Mucosa of descending colon (tissue), 3 donors: ENCODE data around the gene SMKR1. TPM values are rescaled to one million over a fixed set of nuclear protein-coding genes. Genes with fewer than 3 reads are reported as not detected.

Experiments used
- ATAC-seq: fragments of 200-7000 bp; cut with Tn5 transposase; one replicate; pipeline ENCODE4 v1.9.1; 2020; ENCODE audit warnings: mild to moderate bottlenecking, moderate library complexity
- DNase-seq, 3 donors: peaks; one replicate each; pipeline ENCODE4 v3.0.0-alpha.2; 2020
- H3K36me3 ChIP-seq: fragments of 200-600 bp; one replicate; pipeline ENCODE4 v1.8.0; 2021; ENCODE audit warnings: low read depth, mild to moderate bottlenecking
- H3K4me1 ChIP-seq: fragments of 200-600 bp; one replicate; pipeline ENCODE4 v1.8.0; 2021; ENCODE audit warnings: low read depth, mild to moderate bottlenecking
- H3K4me3 ChIP-seq: fragments of 200-600 bp; one replicate; pipeline ENCODE4 v1.8.0; 2021; ENCODE audit warnings: mild to moderate bottlenecking
- H3K9me3 ChIP-seq: fragments of 200-600 bp; one replicate; pipeline ENCODE4 v1.8.0; 2021; ENCODE audit warnings: mild to moderate bottlenecking
- CTCF ChIP-seq: fragments of 200-600 bp; IDR thresholded peaks from one replicate; pipeline ENCODE4 v1.8.0; 2022; ENCODE audit warnings: antibody characterized with exemption, mild to moderate bottlenecking
- intact Hi-C, 2 donors: fragments of 100-400 bp; cut with DNase I in 1 of 2; cut with micrococcal nuclease in 1 of 2; formaldehyde crosslinking; loops; one replicate each; pipeline versions ENCODE4 v1.11.0 to v1.11.1; 2022; cut with DNase I, micrococcal nuclease
- total RNA-seq, 3 donors: library from RNA; stranded (reverse); fragmentation: NEBNext Ultra II Directional in 2 of 3; extraction: Animal tissue kit (Norgen Biotek cat#: 25700) in 2 of 3; gene quantifications; one replicate each; pipeline versions ENCODE4 v1.2.1 to v1.2.4, GENCODE V29; 2021 to 2023
- donor health status: DM: no; HTN: no; CAD: no; lungs with moderate emphysema.
- donor health status: DM: no; HTN: no; CAD: no.
- donor health status: DM: no; HTN: yes; CAD: no.

Gene SMKR1
- total RNA-seq, 3 donors from 2014 or later, result not detected

- peak; percentile 71 for ATAC-seq
- Histone ChIP-seq H3K36me3 (no peaks in the 10 kb centered on the region), H3K4me3 (no peak overlapping the region), H3K4me1 (no peaks in the 10 kb centered on the region), H3K9me3 (no peaks in the 10 kb centered on the region)
- DNase-seq, result no peak
- intact Hi-C loops, result no loop called here
- TF ChIP-seq CTCF, result no peak
Observed at GRCh38 chr7:129457101-129457500, 45.2 kb upstream of the SMKR1 start.

GRCh38 chr7:129458171-129458570 lies 44.2 kb upstream of the SMKR1 start:
- ATAC-seq (no peak), DNase-seq (no peak)
- Histone ChIP-seq H3K9me3 (no peaks in the 10 kb centered on the region), H3K4me3 (no peak overlapping the region), H3K4me1 (no peaks in the 10 kb centered on the region), H3K36me3 (no peaks in the 10 kb centered on the region)
- intact Hi-C loops, result no loop called here
- TF ChIP-seq CTCF, result no peak

- no peak for TF ChIP-seq CTCF
- Histone ChIP-seq H3K4me1 (no peaks in the 10 kb centered on the region), H3K9me3 (no peaks in the 10 kb centered on the region), H3K36me3 (no peaks in the 10 kb centered on the region), H3K4me3 (no peak overlapping the region)
- intact Hi-C loops, result no loop called here
- no peak for DNase-seq
- ATAC-seq, result no peak
Observed at GRCh38 chr7:129461809-129462208, 40.5 kb upstream of the SMKR1 start.

GRCh38 chr7:129462420-129462819 lies 39.9 kb upstream of the SMKR1 start:
- intact Hi-C loops, result no loop called here
- Histone ChIP-seq H3K4me1 (no peaks in the 10 kb centered on the region), H3K9me3 (no peaks in the 10 kb centered on the region), H3K4me3 (no peak overlapping the region), H3K36me3 (no peaks in the 10 kb centered on the region)
- DNase-seq (no peak), ATAC-seq (no peak)
- no peak for TF ChIP-seq CTCF

GRCh38 chr7:129464194-129464593 lies 38.1 kb upstream of the SMKR1 start:
- no peak for TF ChIP-seq CTCF
- no peak for ATAC-seq
- intact Hi-C loops, result no loop called here
- H3K4me3 ChIP-seq, result no peak overlapping the region
- no peak for DNase-seq
- no peaks in the 10 kb centered on the region for H3K4me1 ChIP-seq
- no peaks in the 10 kb centered on the region for H3K36me3 ChIP-seq
- no peaks in the 10 kb centered on the region for H3K9me3 ChIP-seq

GRCh38 chr7:129465080-129465479 lies 37.3 kb upstream of the SMKR1 start:
- Histone ChIP-seq H3K4me1 (no peaks in the 10 kb centered on the region), H3K36me3 (no peaks in the 10 kb centered on the region), H3K9me3 (no peaks in the 10 kb centered on the region), H3K4me3 (no peak overlapping the region)
- no peak for ATAC-seq
- intact Hi-C loops, result no loop called here
- no peak for DNase-seq
- no peak for TF ChIP-seq CTCF
